GM18858 (cell line): Measurements from ENCODE around the gene FXN.
"Not testable (repeated sequence)": the region's sequence is repeated elsewhere in the genome, so short reads cannot be mapped to it uniquely, and the experiment has no call there.

Source experiments
- ATAC-seq: cut with Tn5 transposase; IDR thresholded peaks from one replicate; pipeline ENCODE4 v1.9.1; 2021; ENCODE audit not compliant: unreplicated experiment

The FXN gene

DNA sequence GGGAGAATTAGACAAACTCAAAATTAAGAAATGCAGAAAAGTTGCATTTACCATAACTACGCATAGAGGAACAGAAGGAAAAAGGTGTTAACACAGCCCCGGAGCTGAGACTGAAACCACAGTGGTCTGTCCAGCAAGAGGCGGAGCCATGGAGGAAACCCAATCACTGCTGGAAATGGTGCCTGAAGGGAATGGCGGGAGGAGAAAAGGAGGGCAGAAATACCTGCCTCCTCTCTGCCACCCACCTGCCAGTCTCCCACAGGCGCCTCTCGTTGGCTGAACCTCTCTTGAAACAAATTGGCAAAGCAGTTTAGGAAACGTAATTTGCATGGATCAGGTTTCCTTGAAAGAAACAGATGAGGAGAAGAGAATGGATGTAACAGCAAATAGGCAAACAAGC lies 11.9 kb upstream of the FXN start:
- ATAC-seq: no peak

DNA sequence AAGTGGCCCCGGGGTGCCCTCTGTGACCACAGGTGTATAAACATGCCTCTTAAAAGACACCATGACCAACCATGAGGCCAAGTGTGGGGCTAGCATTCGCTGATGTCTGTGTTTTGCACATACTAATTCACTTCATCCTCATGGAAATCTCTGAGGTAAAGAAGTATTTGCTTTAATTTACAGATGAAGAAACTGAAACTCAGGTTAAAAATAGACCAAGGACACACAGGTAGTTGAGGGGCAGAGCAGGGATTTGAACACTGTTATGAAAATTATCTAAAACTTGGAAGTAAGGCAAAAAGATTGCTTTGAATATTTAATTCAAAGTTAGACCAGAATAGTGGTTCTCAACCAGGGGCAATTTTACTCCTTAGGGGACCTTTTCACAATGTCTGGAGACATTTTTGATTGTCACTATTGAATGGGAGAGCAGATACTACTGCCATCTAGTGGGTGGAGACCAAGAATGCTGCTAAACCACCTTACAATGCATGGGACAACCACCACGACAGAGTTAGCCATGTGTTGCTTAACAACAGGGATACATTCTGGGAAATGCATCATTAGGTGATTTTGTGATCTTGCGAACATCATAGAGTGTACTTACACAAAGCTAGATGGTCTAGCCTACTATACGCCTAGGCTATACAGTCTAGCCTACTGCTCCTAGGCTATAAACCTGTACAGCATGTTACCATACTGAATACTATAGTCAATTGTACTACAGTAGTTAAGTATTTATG lies 8.0 kb upstream of the FXN start:
- peak; percentile 58 for ATAC-seq

DNA sequence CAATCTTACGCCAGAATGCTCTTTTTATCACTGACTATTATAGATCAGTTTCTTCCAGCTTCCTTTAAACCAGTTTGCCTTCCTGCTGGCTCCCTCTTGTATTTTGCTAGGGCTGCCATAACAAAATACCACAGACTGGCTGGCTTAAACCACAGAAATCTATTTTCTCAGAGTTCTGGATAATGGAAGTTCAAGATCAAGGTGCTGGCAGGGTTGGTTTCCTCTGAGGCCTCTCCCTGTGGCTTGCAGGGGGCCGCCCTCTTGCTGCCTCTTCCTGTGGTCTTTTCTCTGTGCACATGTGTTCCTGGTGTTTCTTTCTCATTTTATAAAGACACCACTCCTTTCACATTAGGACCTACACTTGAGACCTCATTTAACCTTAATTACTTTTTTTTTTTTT lies 6.8 kb upstream of the FXN start:
- no peak for ATAC-seq

GRCh38 chr9:69029535-69029934 lies 6.0 kb upstream of the FXN start:
- ATAC-seq: no peak

- ATAC-seq: no peak
Measured at GRCh38 chr9:69030851-69031645, 4.5 kb upstream of the FXN start.

DNA sequence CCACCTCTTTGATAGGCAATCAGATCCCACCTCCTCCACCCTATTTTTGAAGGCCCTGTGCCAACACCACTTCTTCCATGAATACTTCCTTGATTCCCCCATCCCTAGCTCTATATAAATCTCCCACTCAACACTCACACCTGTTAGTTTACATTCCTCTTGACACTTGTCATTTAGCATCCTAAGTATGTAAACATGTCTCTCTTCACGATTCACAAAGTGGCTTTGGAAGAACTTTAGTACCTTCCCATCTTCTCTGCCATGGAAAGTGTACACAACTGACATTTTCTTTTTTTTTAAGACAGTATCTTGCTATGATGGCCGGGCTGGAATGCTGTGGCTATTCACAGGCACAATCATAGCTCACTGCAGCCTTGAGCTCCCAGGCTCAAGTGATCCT lies 1.5 kb upstream of the FXN start:
- no peak for ATAC-seq

- ATAC-seq: peak; percentile 3
Measured at GRCh38 chr9:69036309-69036708, 757 bp downstream of the FXN start.

GRCh38 chr9:69036799-69037198 lies 1.2 kb downstream of the FXN start:
- no peak for ATAC-seq

GRCh38 chr9:69040646-69041045 lies 5.1 kb downstream of the FXN start:
- no peak for ATAC-seq

DNA sequence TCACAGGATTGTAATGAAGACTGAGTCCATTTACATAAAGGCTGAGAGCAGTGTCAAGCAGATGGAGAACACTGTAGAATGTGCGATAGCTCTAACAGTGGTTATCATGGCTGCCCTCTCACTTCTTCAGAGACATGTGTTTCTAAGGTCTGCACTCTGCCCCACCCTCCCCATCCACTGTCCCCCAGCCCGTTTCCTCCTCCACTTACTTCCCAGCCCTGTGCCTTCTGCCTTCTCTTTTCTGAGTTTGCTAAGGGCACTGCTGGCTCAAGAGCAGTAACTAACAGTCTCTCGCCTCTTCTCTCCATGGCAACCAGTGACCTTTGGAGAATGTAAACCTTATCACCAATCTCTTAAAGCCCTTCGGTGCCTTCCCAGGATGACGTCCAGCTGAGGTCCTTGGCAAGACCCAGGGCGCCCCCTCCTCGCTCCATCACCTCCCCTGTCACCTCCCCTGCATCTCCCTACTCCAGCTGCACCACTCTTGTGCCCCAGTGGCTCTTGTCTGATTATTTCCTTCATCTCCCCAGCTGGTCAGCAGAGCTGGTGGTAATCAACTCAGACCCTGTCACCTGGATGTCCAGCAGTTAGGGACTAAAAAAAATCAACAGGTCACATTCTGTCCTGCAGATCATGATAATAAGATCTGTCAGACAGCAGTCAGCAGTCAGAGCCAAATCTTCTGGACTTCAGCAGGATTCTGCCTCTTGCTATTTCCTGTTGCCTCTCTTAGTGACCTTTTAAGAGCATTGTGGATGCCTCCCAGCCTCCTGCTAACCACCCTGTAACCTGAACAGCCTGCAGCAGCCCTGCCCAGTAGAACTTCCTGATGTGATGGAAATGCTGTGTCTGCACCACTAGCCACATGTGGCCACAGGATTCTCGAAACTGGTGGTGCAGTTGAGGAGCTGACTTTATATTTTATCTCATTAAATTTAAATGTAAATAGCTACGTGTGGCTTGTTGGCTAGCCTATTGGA lies 9.0 kb downstream of the FXN start:
- no peak for ATAC-seq

DNA sequence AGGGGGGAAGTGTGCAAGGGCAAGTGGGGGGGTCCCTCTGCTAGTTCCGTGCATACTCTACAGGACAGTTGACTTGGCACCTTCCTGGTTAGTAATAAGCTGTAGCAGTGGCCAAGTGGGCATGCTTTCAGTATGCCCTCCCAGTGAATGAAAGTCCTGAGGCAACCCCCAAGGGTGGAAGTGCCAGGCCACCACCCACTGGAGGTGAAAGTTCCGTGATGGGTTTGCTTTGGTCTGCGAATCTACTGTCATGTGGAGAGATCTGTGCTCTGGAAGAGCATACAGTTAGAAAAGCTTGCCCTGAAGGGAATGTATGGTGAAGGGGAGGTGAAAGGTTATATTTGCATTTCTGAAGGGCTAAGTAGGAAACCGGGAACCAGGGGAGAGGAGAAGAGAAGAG lies 10.3 kb downstream of the FXN start:
- no peak for ATAC-seq

DNA sequence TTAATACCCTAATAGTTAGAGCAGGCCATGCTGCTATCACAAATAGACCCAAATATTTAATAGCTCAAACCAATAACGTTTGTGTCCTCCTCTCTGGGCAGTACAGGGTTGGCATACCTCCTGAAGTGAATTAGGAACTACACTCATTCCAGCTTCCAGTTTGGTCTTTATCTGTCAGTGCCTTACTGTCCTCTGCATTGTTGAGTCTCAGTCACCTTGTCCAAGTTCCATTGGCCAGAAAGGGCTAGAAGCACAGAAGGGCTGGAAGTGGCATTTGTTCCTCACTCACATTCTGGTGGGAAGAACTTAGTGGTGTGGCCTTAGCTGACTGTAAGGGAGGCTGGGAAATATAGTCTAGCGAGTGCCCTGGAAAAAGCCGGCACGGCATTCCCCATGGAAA lies 11.2 kb downstream of the FXN start:
- no peak for ATAC-seq

- ATAC-seq: no peak
Measured at GRCh38 chr9:69047371-69047770, 11.8 kb downstream of the FXN start.

DNA sequence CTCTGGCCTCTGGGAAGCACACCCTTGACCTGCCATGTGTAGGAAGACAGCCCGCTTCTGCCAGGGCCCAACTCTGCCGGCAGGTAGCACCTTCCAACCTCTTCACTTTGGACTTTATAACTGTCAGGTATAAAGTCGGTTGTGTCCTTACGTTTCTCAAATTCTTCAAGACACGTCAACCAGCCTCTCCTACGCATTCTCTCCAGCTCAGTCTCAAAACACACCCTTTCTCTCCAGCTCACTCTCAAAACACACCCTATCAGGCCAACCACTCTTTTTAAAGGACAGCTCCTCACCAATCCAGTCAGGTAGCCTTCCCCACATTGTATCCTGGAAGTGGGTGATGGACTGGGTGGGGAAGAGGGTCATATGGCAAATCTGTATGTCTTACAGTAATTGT lies 13.5 kb downstream of the FXN start:
- no peak for ATAC-seq

DNA sequence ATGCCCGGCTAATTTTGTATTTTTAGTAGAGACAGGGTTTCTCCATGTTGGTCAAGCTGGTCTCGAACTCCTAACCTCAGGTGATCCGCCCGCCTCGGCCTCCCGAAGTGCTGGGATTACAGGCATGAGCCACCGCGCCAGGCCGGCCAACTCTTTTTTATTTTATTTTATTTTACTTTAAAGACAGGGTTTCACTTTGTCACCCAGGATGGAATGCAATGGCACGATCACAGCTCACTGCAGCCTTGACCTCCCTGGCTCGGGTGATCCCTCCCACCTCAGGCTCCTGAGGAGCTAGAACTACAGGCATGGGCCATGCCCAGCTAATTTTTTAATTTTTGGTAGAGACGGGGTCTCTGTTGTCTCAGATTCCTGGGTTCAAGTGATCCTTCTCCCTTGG lies 15.4 kb downstream of the FXN start:
- ATAC-seq: not testable (repeated sequence)

- no peak for ATAC-seq
Measured at GRCh38 chr9:69054989-69055388, 19.4 kb downstream of the FXN start.

DNA sequence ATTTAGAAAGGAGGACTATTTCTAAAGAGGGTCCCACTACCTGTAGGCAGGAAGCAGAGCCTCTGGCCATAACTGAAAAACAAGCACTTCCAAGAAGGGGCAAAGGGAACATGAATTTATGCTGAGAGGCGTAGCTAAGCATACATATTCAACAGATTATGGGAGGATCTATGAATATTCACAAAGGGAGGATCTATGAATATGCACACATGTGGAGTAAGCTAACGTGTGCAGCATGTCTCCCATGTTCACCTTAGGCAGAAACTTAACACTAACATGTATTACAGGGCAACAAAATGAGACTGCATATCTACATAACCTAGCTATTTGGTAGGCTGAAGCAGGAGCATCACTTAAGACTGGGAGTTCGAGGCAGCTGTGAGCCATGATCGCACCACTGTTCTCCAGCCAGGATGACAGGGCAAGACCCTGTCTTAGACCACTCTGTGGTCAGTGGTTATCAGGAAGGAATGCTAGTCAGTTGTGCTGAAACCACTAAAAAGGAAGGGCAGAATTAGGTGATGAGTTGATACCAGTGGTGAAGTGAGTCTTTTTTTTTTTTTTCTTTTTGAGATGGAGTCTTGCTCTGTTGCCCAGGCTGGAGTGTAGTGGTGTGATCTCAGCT lies 20.8 kb downstream of the FXN start:
- no peak for ATAC-seq

GRCh38 chr9:69058101-69058500 lies 22.5 kb downstream of the FXN start:
- no peak for ATAC-seq

DNA sequence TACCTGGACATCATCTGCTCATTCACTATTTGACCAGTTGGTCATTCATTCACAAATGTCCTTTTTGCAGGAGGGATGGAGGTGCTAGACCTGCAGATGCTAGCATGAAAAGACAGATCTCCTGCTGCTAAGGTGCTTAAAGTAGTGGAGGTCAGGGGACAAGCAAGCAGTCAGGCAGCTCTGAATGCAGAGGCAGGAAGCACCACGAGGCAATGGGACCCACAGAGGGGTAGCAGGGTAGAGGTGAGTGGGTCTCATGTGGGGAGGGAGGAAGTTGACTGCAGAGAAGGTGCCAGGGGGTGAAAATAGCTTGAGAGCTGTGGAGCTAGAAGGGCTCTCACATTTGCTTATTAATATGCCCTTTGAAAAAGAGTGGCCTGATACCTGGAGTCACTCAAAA lies 25.2 kb downstream of the FXN start:
- no peak for ATAC-seq

DNA sequence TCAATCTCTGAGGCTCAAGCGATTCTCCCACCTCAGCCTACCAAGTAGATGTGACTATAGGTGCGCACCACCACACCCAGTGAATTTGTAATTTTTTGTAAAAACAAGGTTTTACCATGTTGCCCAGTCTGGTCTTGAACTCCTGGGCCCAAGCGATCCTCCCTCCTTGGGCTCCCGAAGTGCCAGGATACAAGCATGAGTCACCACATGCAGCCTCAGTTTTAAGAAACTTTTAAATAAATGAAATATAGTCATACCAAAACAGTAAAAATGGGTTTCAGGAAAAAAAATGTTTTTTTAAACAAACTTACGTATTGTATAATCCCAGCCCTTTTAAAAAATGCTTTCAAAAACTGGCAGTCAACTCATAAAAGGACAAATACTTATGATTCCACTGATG lies 26.6 kb downstream of the FXN start:
- ATAC-seq: no peak

GRCh38 chr9:69063839-69064238 lies 28.3 kb downstream of the FXN start:
- no peak for ATAC-seq
